Calu3 (cell line): ENCODE data around the gene RPS6KA2. TPM values are rescaled to one million over a fixed set of nuclear protein-coding genes. Genes with fewer than 3 reads are reported as not detected.

Experiments used
- BruUV-seq: library from RNA; stranded (reverse); fragments of 400-500 nt; replicated peaks from 2 replicates; lab custom pipeline; 2021; lab: Mats Ljungman, UMichigan
- CTCF ChIA-PET: fragments of 300-600 bp; sonication (Branson Sonifier 250); formaldehyde crosslinking; loops from one replicate; lab custom pipeline; 2022; ENCODE audit warnings: antibody characterized with exemption; lab: Charles Lee
- DNase-seq: peaks from one replicate; pipeline ENCODE4 v3.0.0; 2022
- H3K27ac Mint-ChIP-seq: one replicate; pipeline ENCODE4 v1.8.0; 2022; ENCODE audit warnings: mixed read lengths; ENCODE audit not compliant: unreplicated experiment
- H3K27me3 Mint-ChIP-seq: one replicate; pipeline ENCODE4 v1.8.0; 2022; ENCODE audit warnings: mixed read lengths; ENCODE audit not compliant: unreplicated experiment
- H3K36me3 Mint-ChIP-seq: one replicate; pipeline ENCODE4 v1.8.0; 2022; ENCODE audit warnings: mild to moderate bottlenecking, moderate library complexity, mixed read lengths; ENCODE audit not compliant: insufficient read depth, unreplicated experiment
- H3K4me1 Mint-ChIP-seq: one replicate; pipeline ENCODE4 v1.8.0; 2022; ENCODE audit warnings: mild to moderate bottlenecking, low read depth, mixed read lengths; ENCODE audit not compliant: unreplicated experiment
- H3K4me3 Mint-ChIP-seq: one replicate; pipeline ENCODE4 v1.8.0; 2022; ENCODE audit warnings: mild to moderate bottlenecking, low read depth, moderate library complexity, mixed read lengths; ENCODE audit not compliant: unreplicated experiment
- H3K9me3 Mint-ChIP-seq: one replicate; pipeline ENCODE4 v1.8.0; 2022; ENCODE audit warnings: low read depth, mixed read lengths; ENCODE audit not compliant: unreplicated experiment
- intact Hi-C: fragments of 100-400 bp; cut with micrococcal nuclease; formaldehyde crosslinking; loops from one replicate; pipeline ENCODE4 v1.10.0; 2022; ENCODE audit not compliant: unreplicated experiment
- total RNA-seq: library from RNA; stranded (reverse); gene quantifications from 2 replicates; pipeline ENCODE4 v1.2.3, GENCODE V29; 2022
- TF ChIP-seq, protein P1 (sequence below): fragments of 200-600 bp; IDR thresholded peaks from one replicate; pipeline ENCODE4 v1.8.0; 2022; ENCODE audit warnings: antibody characterized with exemption; ENCODE audit not compliant: unreplicated experiment

RPS6KA2 gene
- total RNA-seq, 1 experiment from 2014 or later = 41.3 TPM

DNA sequence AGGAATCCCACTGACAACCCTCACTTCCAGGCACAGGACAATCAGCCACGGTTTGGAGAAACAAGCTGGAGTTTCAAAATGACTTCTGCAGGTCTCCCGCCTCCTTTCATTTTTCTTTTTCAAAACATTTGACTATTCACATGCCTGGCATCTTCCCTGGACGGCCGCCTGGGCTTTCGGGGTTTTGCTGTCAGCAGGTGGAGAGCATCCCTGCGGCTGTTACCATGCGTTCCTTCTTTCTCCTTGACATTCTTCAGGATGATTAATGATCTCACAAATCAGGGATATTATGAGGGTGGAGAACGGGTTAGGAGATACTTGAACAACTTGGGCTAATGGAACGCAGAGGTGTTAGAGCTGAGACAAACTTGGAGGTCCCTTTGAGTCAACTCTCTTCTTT lies 101.5 kb downstream of the RPS6KA2 start:
- Mint-ChIP-seq H3K27me3 (no peaks in the 10 kb centered on the region), H3K9me3 (no peaks in the 10 kb centered on the region), H3K4me3 (no peak overlapping the region), H3K4me1 (peaks cover 11% of the 10 kb centered on the region), H3K27ac (no peak overlapping the region), H3K36me3 (peaks cover 10% of the 10 kb centered on the region)
- intact Hi-C loops = no loop called here
- no TSS peak for BruUV-seq
- CTCF ChIA-PET = no interaction called here
- TF ChIP-seq, protein P1, sequence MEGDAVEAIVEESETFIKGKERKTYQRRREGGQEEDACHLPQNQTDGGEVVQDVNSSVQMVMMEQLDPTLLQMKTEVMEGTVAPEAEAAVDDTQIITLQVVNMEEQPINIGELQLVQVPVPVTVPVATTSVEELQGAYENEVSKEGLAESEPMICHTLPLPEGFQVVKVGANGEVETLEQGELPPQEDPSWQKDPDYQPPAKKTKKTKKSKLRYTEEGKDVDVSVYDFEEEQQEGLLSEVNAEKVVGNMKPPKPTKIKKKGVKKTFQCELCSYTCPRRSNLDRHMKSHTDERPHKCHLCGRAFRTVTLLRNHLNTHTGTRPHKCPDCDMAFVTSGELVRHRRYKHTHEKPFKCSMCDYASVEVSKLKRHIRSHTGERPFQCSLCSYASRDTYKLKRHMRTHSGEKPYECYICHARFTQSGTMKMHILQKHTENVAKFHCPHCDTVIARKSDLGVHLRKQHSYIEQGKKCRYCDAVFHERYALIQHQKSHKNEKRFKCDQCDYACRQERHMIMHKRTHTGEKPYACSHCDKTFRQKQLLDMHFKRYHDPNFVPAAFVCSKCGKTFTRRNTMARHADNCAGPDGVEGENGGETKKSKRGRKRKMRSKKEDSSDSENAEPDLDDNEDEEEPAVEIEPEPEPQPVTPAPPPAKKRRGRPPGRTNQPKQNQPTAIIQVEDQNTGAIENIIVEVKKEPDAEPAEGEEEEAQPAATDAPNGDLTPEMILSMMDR = no peak
- no peak for DNase-seq

DNA sequence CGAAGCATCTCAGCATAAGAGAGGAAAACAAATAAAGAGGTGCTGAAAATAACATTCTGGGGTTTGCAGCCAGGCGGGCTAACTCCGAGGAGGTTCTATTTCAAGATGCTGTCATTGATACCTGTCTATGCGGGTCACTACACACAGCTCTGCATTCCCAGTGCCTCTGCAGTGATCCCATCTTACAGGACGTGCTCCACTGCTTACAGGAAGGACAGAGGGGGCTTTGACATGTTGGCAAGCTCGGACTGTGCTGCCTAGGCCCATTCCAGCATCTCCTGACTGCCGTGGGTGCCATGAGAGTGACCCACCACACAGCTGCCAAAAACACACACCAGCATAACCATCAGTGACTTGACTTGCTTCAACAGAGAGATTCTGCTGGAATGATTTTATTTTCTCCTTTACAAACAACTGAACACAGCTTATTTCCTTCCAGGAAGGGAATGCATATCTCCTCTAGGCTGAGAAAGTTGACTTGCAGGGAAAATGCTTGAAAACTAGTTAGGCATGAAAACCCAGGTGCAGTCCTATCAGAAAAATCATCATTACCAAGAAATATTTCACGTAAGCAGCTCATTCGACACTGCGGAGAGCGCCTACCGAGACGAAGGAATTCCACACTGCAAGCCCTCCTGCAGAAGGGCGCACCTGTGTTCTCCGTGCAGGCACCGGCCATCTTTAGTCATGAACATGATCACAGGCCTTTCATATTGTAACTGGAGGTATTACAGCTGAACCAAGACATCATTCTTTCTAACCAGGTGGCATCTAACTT lies 103.1 kb downstream of the RPS6KA2 start:
- CTCF ChIA-PET = no interaction called here
- no peaks in the 10 kb centered on the region for H3K4me1 Mint-ChIP-seq
- no peak overlapping the region for H3K4me3 Mint-ChIP-seq
- DNase-seq = no peak
- BruUV-seq = no TSS peak
- no peaks in the 10 kb centered on the region for H3K36me3 Mint-ChIP-seq
- no peak overlapping the region for H3K27ac Mint-ChIP-seq
- intact Hi-C loops = no loop called here
- TF ChIP-seq, protein P1 = no peak
- no peaks in the 10 kb centered on the region for H3K9me3 Mint-ChIP-seq
- H3K27me3 Mint-ChIP-seq = no peaks in the 10 kb centered on the region

DNA sequence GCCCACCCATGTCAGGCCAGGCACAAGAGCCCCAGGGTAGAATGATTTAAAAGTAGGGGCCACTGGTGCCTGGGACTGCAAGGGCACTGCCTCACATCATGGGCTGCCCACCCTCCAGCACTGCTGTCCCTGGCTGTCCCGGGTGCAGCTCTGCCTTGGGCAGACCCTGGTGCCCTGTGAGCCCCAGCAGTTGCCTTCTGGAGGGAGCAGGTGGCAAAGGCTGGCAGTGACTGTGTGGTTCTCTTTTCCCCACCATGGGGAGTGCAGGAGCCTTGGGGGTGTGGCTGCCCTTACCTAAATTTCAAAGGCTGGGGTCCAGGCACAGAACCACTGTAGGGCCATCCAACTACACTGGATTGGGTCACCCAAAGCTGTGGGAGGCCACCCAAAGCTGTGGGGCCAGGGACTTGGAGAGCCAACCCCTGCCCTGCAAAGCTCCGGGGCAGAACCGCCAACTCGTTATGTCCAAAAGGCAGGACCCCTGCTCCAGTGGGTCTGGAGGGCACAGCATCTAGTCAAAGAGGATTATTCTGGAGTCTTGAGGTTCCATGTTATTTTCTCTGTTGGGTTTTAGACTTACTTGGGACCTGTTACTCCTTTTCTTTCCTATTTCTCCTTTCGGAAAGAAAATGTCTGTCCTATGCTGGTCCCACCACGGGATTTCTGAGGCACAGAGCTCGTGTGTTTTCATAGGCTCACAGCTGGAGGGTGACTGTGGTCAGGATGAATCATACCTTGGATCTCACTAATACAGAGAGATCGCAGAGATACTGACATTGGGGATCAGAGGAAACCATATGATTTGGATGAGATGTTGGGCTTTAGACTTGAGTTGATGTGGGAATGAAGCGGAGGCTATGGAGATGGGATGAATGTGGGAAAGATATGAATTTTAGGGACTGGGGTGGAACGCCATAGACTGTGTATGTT lies 105.9 kb downstream of the RPS6KA2 start:
- BruUV-seq = no TSS peak
- no peaks in the 10 kb centered on the region for H3K36me3 Mint-ChIP-seq
- H3K4me3 Mint-ChIP-seq = no peak overlapping the region
- intact Hi-C loops = no loop called here
- no peak overlapping the region for H3K27ac Mint-ChIP-seq
- no peak for DNase-seq
- no peaks in the 10 kb centered on the region for H3K27me3 Mint-ChIP-seq
- H3K9me3 Mint-ChIP-seq = no peaks in the 10 kb centered on the region
- CTCF ChIA-PET = no interaction called here
- TF ChIP-seq, protein P1 = no peak
- peaks cover under 1% of the 10 kb centered on the region for H3K4me1 Mint-ChIP-seq

DNA sequence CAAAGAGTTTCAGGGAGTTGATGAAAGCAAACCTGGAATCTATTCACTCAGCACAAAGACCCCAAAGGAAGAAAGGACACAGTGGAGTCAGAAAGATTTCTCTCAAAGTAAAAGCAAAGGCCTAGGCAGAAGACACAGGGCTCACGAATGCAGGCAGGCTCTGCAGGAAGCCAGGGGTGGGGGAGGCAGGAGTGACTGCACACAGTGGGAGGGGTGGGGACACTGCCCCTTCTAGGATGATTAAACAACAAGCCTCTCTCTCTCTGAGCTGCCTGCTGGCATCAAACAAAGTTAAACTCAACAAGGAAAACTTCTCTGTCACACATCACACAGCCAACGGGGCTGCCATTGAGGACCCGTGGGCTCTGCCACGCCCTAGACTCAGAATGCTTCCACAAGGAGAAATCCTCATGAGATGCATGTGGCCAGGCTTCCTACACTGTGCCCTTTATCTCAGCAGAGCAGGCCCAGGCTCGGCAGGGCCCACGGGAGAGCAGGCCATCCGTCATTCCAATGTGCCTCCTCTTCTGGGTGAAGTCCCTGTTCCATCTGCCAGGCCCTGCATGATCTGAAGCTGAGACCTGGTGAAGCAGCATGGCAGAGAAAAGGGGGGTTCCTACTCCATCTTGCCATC lies 110.7 kb downstream of the RPS6KA2 start:
- TF ChIP-seq, protein P1 = no peak

More for the DNA sequence above, 110.7 kb downstream of the RPS6KA2 start:
- CTCF ChIA-PET = no interaction called here
- Mint-ChIP-seq H3K4me3 (no peak overlapping the region), H3K4me1 (peaks cover 36% of the 10 kb centered on the region), H3K36me3 (peaks cover 11% of the 10 kb centered on the region), H3K27me3 (no peaks in the 10 kb centered on the region), H3K27ac (no peak overlapping the region), H3K9me3 (no peaks in the 10 kb centered on the region)
- intact Hi-C loops = no loop called here
- DNase-seq = no peak
- BruUV-seq = no TSS peak
